Glutamatergic neuron (in vitro differentiated cells): ENCODE results near the gene KCNH6. TPM values are rescaled to one million over a fixed set of nuclear protein-coding genes. Genes with fewer than 3 reads are reported as not detected.

Source experiments
- DNase-seq: peaks from one replicate; pipeline ENCODE4 v3.0.0; 2022
- H3K27ac Mint-ChIP-seq: one replicate; pipeline ENCODE4 v1.8.0; 2020; ENCODE audit warnings: mild to moderate bottlenecking, mixed read lengths, inconsistent platforms; ENCODE audit not compliant: unreplicated experiment
- H3K27me3 Mint-ChIP-seq: one replicate; pipeline ENCODE4 v1.8.0; 2020; ENCODE audit warnings: mild to moderate bottlenecking, moderate library complexity, mixed read lengths, inconsistent platforms; ENCODE audit not compliant: unreplicated experiment
- H3K36me3 Mint-ChIP-seq: one replicate; pipeline ENCODE4 v1.8.0; 2020; ENCODE audit warnings: mild to moderate bottlenecking, mixed read lengths, inconsistent platforms; ENCODE audit not compliant: unreplicated experiment
- H3K4me1 Mint-ChIP-seq: one replicate; pipeline ENCODE4 v1.8.0; 2020; ENCODE audit warnings: mild to moderate bottlenecking, low read depth, mixed read lengths, inconsistent platforms; ENCODE audit not compliant: unreplicated experiment
- H3K4me3 Mint-ChIP-seq: one replicate; pipeline ENCODE4 v1.8.0; 2020; ENCODE audit warnings: mild to moderate bottlenecking, mixed read lengths, inconsistent platforms; ENCODE audit not compliant: unreplicated experiment
- H3K9me3 Mint-ChIP-seq: one replicate; pipeline ENCODE4 v1.8.0; 2020; ENCODE audit warnings: mild to moderate bottlenecking, moderate library complexity, mixed read lengths, inconsistent platforms; ENCODE audit not compliant: unreplicated experiment
- total RNA-seq: library from RNA; stranded (reverse); fragmentation: NEBNext Ultra II Directional; extraction: Animal tissue kit (Norgen Biotek cat#: 25700); gene quantifications from one replicate; pipeline ENCODE4 v1.2.1, GENCODE V29; 2021; ENCODE audit not compliant: unreplicated experiment
- TF ChIP-seq, protein P1 (sequence below): fragments of 200-600 bp; sonication (generic); IDR thresholded peaks from one replicate; pipeline ENCODE4 v1.5.0; 2021; ENCODE audit not compliant: partially characterized antibody, unreplicated experiment

The KCNH6 gene
- total RNA-seq, 1 donor from 2014 or later, result 4.1 TPM

DNA sequence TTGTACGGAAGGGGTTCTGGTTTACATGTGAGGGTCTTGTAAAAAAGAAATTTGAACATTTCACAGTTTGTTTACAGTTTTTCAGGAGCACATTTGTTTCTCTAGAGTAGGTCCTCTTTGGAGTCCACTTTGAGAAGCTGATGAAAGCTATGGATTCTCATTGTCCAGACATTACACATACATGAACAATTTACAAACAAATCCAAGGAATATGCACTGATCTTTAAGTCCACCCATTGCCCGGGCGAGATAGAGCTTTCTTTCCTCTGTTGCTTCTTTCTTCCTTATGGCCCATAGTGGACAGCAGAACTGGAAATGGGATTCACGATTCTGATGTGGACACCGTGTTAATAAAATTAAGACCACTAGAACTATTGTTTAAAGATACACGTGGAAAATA lies 29.1 kb downstream of the KCNH6 start:
- Mint-ChIP-seq H3K27ac (peak overlapping the region; percentile 83), H3K36me3 (no peaks in the 10 kb centered on the region), H3K9me3 (peaks cover 1% of the 10 kb centered on the region), H3K4me3 (peak overlapping the region; percentile 93), H3K27me3 (peaks cover 4% of the 10 kb centered on the region), H3K4me1 (peaks cover 24% of the 10 kb centered on the region)
- TF ChIP-seq, protein P1, sequence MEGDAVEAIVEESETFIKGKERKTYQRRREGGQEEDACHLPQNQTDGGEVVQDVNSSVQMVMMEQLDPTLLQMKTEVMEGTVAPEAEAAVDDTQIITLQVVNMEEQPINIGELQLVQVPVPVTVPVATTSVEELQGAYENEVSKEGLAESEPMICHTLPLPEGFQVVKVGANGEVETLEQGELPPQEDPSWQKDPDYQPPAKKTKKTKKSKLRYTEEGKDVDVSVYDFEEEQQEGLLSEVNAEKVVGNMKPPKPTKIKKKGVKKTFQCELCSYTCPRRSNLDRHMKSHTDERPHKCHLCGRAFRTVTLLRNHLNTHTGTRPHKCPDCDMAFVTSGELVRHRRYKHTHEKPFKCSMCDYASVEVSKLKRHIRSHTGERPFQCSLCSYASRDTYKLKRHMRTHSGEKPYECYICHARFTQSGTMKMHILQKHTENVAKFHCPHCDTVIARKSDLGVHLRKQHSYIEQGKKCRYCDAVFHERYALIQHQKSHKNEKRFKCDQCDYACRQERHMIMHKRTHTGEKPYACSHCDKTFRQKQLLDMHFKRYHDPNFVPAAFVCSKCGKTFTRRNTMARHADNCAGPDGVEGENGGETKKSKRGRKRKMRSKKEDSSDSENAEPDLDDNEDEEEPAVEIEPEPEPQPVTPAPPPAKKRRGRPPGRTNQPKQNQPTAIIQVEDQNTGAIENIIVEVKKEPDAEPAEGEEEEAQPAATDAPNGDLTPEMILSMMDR, result no peak
- DNase-seq, result no peak

DNA sequence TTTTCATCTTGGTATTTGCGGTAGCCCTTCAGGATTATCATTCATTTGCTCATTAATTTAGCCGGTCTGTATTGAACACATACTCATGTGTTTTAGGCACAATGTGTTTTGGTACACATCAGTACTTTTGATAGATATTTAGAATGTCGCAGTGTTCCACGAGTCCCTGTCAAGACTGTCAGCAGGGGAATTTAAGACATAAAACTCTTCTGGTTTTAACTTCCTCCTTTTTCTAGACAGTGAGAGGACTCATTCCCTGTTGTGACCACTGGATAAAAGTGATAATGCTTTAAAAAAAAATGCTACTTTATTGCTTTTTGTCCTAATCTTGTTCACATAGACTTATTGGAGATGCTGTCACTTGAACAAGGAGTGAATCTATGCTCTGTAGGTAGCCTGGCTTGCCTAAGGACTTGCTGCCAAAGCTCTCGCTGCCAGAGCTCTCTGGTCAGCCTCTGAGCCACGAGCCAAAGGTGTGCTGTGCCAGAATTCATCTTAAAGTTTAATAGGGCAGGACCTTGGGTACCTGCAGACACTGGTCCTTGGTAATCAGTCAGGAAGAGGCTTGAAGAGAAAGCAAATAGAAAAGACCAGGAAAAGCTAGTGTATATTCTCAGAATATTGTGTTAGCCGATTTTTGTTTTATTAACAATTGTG lies 32.5 kb downstream of the KCNH6 start:
- Mint-ChIP-seq H3K4me1 (peaks cover 29% of the 10 kb centered on the region), H3K27me3 (peaks cover 6% of the 10 kb centered on the region), H3K36me3 (no peaks in the 10 kb centered on the region), H3K27ac (no peak overlapping the region), H3K9me3 (peaks cover 1% of the 10 kb centered on the region), H3K4me3 (peak overlapping the region; percentile 26)
- TF ChIP-seq, protein P1, result no peak
- no peak for DNase-seq

DNA sequence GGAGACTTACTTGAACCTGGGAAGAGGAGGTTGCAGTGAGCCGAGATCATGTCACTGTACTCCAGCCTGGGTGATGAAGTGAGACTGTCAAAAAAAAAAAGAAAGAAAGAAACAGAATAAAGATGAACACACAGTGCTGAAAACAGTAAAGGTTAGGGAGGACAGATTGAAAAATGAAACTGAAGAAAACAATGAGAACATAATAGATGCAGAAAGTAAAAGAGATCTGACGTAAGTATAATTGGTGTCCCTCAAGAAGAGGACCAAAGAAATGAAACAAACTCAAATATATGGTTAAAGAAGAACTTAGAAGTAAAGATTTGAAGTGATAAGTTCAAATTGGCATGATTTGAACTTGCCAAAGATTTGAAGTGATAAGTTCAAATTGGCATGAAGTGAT lies 34.3 kb downstream of the KCNH6 start:
- Mint-ChIP-seq H3K4me1 (peaks cover 29% of the 10 kb centered on the region), H3K36me3 (no peaks in the 10 kb centered on the region), H3K4me3 (no peak overlapping the region), H3K27me3 (peaks cover 2% of the 10 kb centered on the region), H3K9me3 (peaks cover 1% of the 10 kb centered on the region), H3K27ac (no peak overlapping the region)
- no peak for DNase-seq
- TF ChIP-seq, protein P1, result no peak

DNA sequence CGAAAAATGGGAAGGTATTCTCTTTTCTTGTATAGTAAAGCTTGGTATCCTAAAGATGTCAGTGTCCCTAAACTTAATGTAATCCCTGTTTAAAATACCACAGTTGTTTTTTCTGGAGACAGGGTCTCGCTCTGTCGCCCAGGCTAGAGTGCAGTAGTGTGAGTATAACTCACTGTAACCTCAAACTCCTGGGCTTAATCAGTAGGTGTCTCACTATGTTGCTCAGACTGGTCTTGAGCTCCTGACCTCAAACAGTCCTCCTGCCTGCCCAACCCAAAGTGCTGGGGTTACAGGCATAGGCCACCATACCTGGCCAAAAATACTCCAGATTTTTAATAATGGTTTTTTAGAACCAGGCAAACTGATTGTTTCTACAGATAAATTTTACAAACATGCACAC lies 35.3 kb downstream of the KCNH6 start:
- TF ChIP-seq, protein P1, result no peak
- Mint-ChIP-seq H3K4me3 (no peak overlapping the region), H3K27me3 (peaks cover 2% of the 10 kb centered on the region), H3K27ac (no peak overlapping the region), H3K9me3 (peaks cover 1% of the 10 kb centered on the region), H3K36me3 (no peaks in the 10 kb centered on the region), H3K4me1 (peaks cover 26% of the 10 kb centered on the region)
- no peak for DNase-seq

DNA sequence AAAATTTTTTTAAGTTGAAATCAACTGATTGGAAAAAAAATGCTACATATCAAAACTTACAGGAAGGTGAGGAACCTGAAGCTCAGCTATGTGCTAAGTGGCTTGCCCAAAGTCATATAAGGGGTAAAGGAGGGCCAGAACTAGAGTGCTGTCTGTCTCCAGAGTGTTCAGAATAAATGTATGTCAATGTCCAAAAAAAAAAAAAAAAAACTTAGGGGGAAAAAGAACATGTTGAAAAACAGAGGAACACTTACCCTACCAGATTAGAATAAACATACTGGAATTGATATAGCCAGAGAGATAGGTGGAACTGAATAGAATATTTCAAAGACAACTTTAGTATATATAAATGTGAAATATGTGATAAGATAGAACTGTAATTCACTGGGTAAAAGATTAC lies 38.7 kb downstream of the KCNH6 start:
- H3K36me3 Mint-ChIP-seq, result no peaks in the 10 kb centered on the region
- peaks cover 5% of the 10 kb centered on the region for H3K27me3 Mint-ChIP-seq
- peak overlapping the region; percentile 38 for H3K27ac Mint-ChIP-seq
- TF ChIP-seq, protein P1, result no peak
- no peak overlapping the region for H3K4me3 Mint-ChIP-seq
- peaks cover 15% of the 10 kb centered on the region for H3K4me1 Mint-ChIP-seq
- no peak for DNase-seq
- peaks cover 1% of the 10 kb centered on the region for H3K9me3 Mint-ChIP-seq
